Measurements from ENCODE around the gene CUEDC1.

Gene CUEDC1

DNA sequence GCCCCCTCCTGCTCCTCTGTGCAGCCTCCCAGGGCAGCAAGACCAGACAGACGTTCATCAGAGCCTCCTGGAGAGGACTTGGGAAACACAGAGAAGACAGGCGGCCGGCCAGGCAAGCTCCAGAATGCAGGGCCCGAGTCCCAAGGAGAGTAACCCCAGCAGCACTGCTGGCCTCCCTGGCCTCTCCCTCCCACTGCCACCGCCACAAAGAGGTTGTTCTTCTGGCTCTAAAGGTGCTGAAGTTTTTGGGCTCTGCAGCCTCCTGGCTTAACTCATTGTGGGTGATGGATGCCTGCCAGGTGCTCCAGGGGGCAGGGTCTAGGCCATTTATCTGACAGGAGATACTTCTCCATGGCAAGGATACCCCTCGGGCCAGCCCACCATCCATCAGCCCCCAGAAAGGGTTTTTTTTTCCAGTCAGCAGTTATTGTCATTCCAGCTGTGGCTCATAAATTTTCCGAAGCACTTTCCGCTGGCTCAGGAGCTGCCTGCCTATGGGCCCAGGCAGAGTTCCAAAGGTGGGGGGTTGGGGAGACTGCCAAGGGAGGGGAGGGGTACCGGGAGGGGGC, 73.3 kb downstream of the CUEDC1 start:
- H3K27ac ChIP-seq (replicated peaks), result no peak overlapping the region
- DNase-seq (ENCODE audit: low read depth in 1 of 2, low spot score in 1 of 2), result no peak

DNA sequence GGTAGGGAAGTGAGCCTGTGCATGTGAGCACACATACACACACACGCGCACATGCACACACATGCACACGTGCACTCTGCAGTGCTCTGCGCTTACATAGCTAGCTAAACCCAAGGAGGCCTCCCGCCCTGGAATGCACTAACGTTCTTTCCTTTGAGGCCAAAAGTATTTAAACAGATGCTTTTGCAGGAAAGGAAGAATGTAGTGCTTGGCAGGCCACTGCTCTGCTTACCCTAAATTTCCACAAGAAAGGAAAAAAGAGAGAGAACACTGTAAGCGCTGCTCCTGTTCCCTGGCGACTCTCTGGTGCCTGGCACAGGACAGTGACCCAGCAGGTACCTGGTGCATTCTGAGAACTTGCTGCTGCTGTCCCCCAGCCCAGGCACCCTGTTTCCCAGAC, 74.1 kb downstream of the CUEDC1 start:
- Histone ChIP-seq H3K4me3 (replicated peaks; ENCODE audit: insufficient read depth, low read length) (no peak overlapping the region), H3K27ac (replicated peaks) (no peak overlapping the region), H3K27me3 (ENCODE audit: insufficient read depth, poor library complexity, severe bottlenecking) (no peaks in the 10 kb centered on the region)
- DNase-seq (ENCODE audit: low read depth in 1 of 2, low spot score in 1 of 2), result no peak
- TF ChIP-seq SPI1 (IDR thresholded peaks at IDR 0.05; ENCODE audit: borderline replicate concordance, low read depth), result no peak
- TF ChIP-seq POLR2AphosphoS5 (IDR thresholded peaks at IDR 0.05; ENCODE audit: low read depth), result no peak
- TF ChIP-seq, protein P1, sequence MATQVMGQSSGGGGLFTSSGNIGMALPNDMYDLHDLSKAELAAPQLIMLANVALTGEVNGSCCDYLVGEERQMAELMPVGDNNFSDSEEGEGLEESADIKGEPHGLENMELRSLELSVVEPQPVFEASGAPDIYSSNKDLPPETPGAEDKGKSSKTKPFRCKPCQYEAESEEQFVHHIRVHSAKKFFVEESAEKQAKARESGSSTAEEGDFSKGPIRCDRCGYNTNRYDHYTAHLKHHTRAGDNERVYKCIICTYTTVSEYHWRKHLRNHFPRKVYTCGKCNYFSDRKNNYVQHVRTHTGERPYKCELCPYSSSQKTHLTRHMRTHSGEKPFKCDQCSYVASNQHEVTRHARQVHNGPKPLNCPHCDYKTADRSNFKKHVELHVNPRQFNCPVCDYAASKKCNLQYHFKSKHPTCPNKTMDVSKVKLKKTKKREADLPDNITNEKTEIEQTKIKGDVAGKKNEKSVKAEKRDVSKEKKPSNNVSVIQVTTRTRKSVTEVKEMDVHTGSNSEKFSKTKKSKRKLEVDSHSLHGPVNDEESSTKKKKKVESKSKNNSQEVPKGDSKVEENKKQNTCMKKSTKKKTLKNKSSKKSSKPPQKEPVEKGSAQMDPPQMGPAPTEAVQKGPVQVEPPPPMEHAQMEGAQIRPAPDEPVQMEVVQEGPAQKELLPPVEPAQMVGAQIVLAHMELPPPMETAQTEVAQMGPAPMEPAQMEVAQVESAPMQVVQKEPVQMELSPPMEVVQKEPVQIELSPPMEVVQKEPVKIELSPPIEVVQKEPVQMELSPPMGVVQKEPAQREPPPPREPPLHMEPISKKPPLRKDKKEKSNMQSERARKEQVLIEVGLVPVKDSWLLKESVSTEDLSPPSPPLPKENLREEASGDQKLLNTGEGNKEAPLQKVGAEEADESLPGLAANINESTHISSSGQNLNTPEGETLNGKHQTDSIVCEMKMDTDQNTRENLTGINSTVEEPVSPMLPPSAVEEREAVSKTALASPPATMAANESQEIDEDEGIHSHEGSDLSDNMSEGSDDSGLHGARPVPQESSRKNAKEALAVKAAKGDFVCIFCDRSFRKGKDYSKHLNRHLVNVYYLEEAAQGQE (IDR thresholded peaks at IDR 0.05; ENCODE audit: insufficient replicate concordance, low read depth), result no peak
- TF ChIP-seq GABPA (IDR thresholded peaks at IDR 0.05; ENCODE audit: low read depth), result no peak
- TF ChIP-seq, protein P2, sequence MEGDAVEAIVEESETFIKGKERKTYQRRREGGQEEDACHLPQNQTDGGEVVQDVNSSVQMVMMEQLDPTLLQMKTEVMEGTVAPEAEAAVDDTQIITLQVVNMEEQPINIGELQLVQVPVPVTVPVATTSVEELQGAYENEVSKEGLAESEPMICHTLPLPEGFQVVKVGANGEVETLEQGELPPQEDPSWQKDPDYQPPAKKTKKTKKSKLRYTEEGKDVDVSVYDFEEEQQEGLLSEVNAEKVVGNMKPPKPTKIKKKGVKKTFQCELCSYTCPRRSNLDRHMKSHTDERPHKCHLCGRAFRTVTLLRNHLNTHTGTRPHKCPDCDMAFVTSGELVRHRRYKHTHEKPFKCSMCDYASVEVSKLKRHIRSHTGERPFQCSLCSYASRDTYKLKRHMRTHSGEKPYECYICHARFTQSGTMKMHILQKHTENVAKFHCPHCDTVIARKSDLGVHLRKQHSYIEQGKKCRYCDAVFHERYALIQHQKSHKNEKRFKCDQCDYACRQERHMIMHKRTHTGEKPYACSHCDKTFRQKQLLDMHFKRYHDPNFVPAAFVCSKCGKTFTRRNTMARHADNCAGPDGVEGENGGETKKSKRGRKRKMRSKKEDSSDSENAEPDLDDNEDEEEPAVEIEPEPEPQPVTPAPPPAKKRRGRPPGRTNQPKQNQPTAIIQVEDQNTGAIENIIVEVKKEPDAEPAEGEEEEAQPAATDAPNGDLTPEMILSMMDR (IDR thresholded peaks at IDR 0.05; ENCODE audit: insufficient read depth, low read length), result no peak

More for the DNA sequence above, 73.3 kb downstream of the CUEDC1 start:
- TF ChIP-seq SPI1 (IDR thresholded peaks at IDR 0.05; ENCODE audit: borderline replicate concordance, low read depth), result no peak
- TF ChIP-seq, protein P2 (IDR thresholded peaks at IDR 0.05; ENCODE audit: insufficient read depth, low read length), result no peak
- TF ChIP-seq, protein P1 (IDR thresholded peaks at IDR 0.05; ENCODE audit: insufficient replicate concordance, low read depth), result no peak
- no peak for TF ChIP-seq POLR2AphosphoS5 (IDR thresholded peaks at IDR 0.05; ENCODE audit: low read depth)
- no peak for TF ChIP-seq GABPA (IDR thresholded peaks at IDR 0.05; ENCODE audit: low read depth)
- Histone ChIP-seq H3K27me3 (ENCODE audit: insufficient read depth, poor library complexity, severe bottlenecking) (no peaks in the 10 kb centered on the region), H3K4me3 (replicated peaks; ENCODE audit: insufficient read depth, low read length) (no peak overlapping the region)

DNA sequence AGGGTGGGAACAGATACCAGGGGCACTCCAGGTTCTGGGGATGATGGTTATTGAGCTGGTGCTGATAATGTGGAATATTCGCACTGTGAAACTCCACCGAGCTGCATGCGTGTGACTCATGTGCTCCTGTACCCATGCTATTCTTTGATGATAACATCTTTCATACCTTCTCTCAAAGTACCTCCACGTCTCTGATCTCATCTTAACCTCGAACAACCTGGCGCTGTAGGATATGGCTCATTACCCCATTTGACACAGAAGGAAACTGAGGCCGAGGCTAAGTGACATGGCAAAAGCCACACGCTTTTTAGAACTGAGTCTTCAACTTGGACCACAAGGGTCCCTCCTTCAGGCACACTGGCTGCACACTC, 75.1 kb downstream of the CUEDC1 start:
- TF ChIP-seq, protein P2 (IDR thresholded peaks at IDR 0.05; ENCODE audit: insufficient read depth, low read length), result no peak
- TF ChIP-seq, protein P1 (IDR thresholded peaks at IDR 0.05; ENCODE audit: insufficient replicate concordance, low read depth), result no peak
- TF ChIP-seq POLR2AphosphoS5 (IDR thresholded peaks at IDR 0.05; ENCODE audit: low read depth), result no peak
- TF ChIP-seq SPI1 (IDR thresholded peaks at IDR 0.05; ENCODE audit: borderline replicate concordance, low read depth), result no peak
- TF ChIP-seq GABPA (IDR thresholded peaks at IDR 0.05; ENCODE audit: low read depth), result no peak
- no peak for DNase-seq (ENCODE audit: low read depth in 1 of 2, low spot score in 1 of 2)
- no peaks in the 10 kb centered on the region for H3K27me3 ChIP-seq (ENCODE audit: insufficient read depth, poor library complexity, severe bottlenecking)
- H3K27ac ChIP-seq (replicated peaks), result no peak overlapping the region
- H3K4me3 ChIP-seq (replicated peaks; ENCODE audit: insufficient read depth, low read length), result no peak overlapping the region

All from HL-60 (cell line).